GM12878 (cell line): ENCODE results near the gene ABCA7. TPM values are rescaled to one million over a fixed set of nuclear protein-coding genes. Genes with fewer than 3 reads are reported as not detected.

Experiments
- ATAC-seq: fragments of 200-7000 bp; cut with Tn5 transposase; 3 replicates; pipeline ENCODE4 v1.9.1; 2020; ENCODE audit warnings: mild to moderate bottlenecking, moderate library complexity
- BruUV-seq: library from RNA; stranded (reverse); fragments of 400-500 nt; replicated peaks from 2 replicates; lab custom pipeline; 2021; lab: Mats Ljungman, UMichigan
- CTCF ChIA-PET: fragments of 300-600 bp; sonication (Branson Sonifier 250); formaldehyde crosslinking; extraction: SDS; loops from one replicate; lab custom pipeline; 2021; ENCODE audit warnings: inconsistent platforms; lab: Yijun Ruan, JAX
- POLR2A ChIA-PET: fragments of 350-600 bp; formaldehyde crosslinking; extraction: SDS; loops from one replicate; lab custom pipeline; 2021; ENCODE audit warnings: inconsistent platforms; lab: Charles Lee
- RAD21 ChIA-PET: fragments of 300-600 bp; sonication (Branson Sonifier 250); formaldehyde crosslinking; loops from one replicate; lab custom pipeline; 2023; ENCODE audit warnings: antibody characterized with exemption; ENCODE audit not compliant: unreplicated experiment; lab: Charles Lee
- SMC1A ChIA-PET: fragments of 300-600 bp; sonication (Branson Sonifier 250); formaldehyde crosslinking; loops from one replicate; lab custom pipeline; 2023; ENCODE audit not compliant: unreplicated experiment, uncharacterized antibody; lab: Charles Lee
- DNase-seq: peaks from one replicate; pipeline ENCODE4 v3.0.0-alpha.2; 2011; ENCODE audit warnings: low read depth, low spot score
- FAIRE-seq: peaks from 3 replicates; lab custom pipeline; 2011; peaks lifted over from hg19 to GRCh38; lab: Jason Lieb, UNC
- H2AFZ ChIP-seq: 2 replicates; pipeline ENCODE4 v1.6.0; 2011; ENCODE audit warnings: low read depth, low read length, control low read depth; ENCODE audit not compliant: control insufficient read depth
- H3K27ac ChIP-seq: 2 replicates; pipeline ENCODE4 v1.5.1; 2011; ENCODE audit warnings: control low read depth; ENCODE audit not compliant: control insufficient read depth, insufficient read depth
- H3K27me3 ChIP-seq, 2 experiments: replicated peaks in 1 of 2; 2 replicates each; pipeline versions ENCODE4 v1.6.0 to v1.6.1; 2011; ENCODE audit warnings: low read length in 1 of 2; ENCODE audit not compliant: control insufficient read depth in 2 of 2, insufficient read depth in 2 of 2
- H3K36me3 ChIP-seq, 2 experiments: 2 replicates each; pipeline ENCODE4 v1.5.1; 2011; ENCODE audit warnings: low read length in 1 of 2; ENCODE audit not compliant: control insufficient read depth in 2 of 2, insufficient read depth in 2 of 2
- H3K4me1 ChIP-seq: 2 replicates; pipeline ENCODE4 v1.6.1; 2011; ENCODE audit warnings: mild to moderate bottlenecking, low read length, moderate library complexity, mixed read lengths; ENCODE audit not compliant: control insufficient read depth, insufficient read depth
- H3K4me2 ChIP-seq: 2 replicates; pipeline ENCODE4 v1.6.0; 2011; ENCODE audit warnings: control low read depth; ENCODE audit not compliant: control insufficient read depth, insufficient read depth
- H3K4me3 ChIP-seq: fragments of 200-600 bp; sonication (generic); 2 replicates; pipeline ENCODE4 v1.5.1; 2016
- H3K79me2 ChIP-seq: 2 replicates; pipeline ENCODE4 v1.6.0; 2011; ENCODE audit warnings: low read length; ENCODE audit not compliant: control insufficient read depth, insufficient read depth
- H3K9ac ChIP-seq: 2 replicates; pipeline ENCODE4 v1.8.0; 2011; ENCODE audit warnings: low read length, control low read depth, mixed read lengths; ENCODE audit not compliant: control insufficient read depth, insufficient read depth
- H3K9me3 ChIP-seq: replicated peaks from 3 replicates; pipeline ENCODE4 v1.5.1; 2011; ENCODE audit warnings: mild to moderate bottlenecking, low read length; ENCODE audit not compliant: control insufficient read depth, insufficient read depth
- H4K20me1 ChIP-seq: 2 replicates; pipeline ENCODE4 v1.6.0; 2011; ENCODE audit not compliant: control insufficient read depth, insufficient read depth
- BCL11A ChIP-seq: IDR thresholded peaks from 2 replicates; pipeline ENCODE4 v1.6.1; 2011; ENCODE audit warnings: low read depth, low read length
- CREB1 ChIP-seq: IDR thresholded peaks from 2 replicates; pipeline ENCODE4 v1.6.1; 2012; ENCODE audit warnings: low read depth, mild to moderate bottlenecking, inconsistent platforms
- E2F8 ChIP-seq: fragments of 450-650 bp; IDR thresholded peaks from 2 replicates; pipeline ENCODE4 v1.6.1; 2018; ENCODE audit warnings: mild to moderate bottlenecking, low read depth, moderate library complexity; ENCODE audit not compliant: partially characterized antibody
- EGR1 ChIP-seq, 2 experiments: IDR thresholded peaks; 1 replicate in 1 of 2; 2 replicates in 1 of 2; pipeline ENCODE4 v1.6.1; 2011 to 2012; ENCODE audit warnings: low read depth in 2 of 2, low read length in 2 of 2, borderline replicate concordance in 1 of 2, mild to moderate bottlenecking in 1 of 2, moderate library complexity in 1 of 2
- MAX ChIP-seq: IDR thresholded peaks from 2 replicates; pipeline ENCODE4 v1.6.1; 2012; ENCODE audit warnings: low read depth, low read length, improper control_type of control experiment
- MEF2B ChIP-seq: fragments of 450-650 bp; IDR thresholded peaks from 2 replicates; pipeline ENCODE4 v1.6.1; 2018; ENCODE audit warnings: mild to moderate bottlenecking, moderate library complexity; ENCODE audit not compliant: partially characterized antibody, poor library complexity, severe bottlenecking
- MXI1 ChIP-seq: fragments of 150-350 bp; IDR thresholded peaks from 2 replicates; pipeline ENCODE4 v1.6.1; 2011; ENCODE audit warnings: low read depth, mild to moderate bottlenecking, inconsistent platforms, low read length, improper control_type of control experiment
- NBN ChIP-seq: fragments of 450-650 bp; IDR thresholded peaks from 2 replicates; pipeline ENCODE4 v1.6.1; 2016
- SMARCA5 ChIP-seq: fragments of 450-650 bp; IDR thresholded peaks from 2 replicates; pipeline ENCODE4 v1.6.1; 2017; ENCODE audit warnings: mild to moderate bottlenecking
- SRF ChIP-seq, 2 experiments: IDR thresholded peaks; 2 replicates each; pipeline ENCODE4 v1.6.1; 2011; ENCODE audit warnings: low read depth in 2 of 2, low read length in 2 of 2, mild to moderate bottlenecking in 1 of 2, moderate library complexity in 1 of 2
- TCF12 ChIP-seq: IDR thresholded peaks from 2 replicates; pipeline ENCODE4 v1.6.1; 2011; ENCODE audit warnings: low read depth, mild to moderate bottlenecking, low read length
- YBX1 ChIP-seq: fragments of 450-650 bp; IDR thresholded peaks from 2 replicates; pipeline ENCODE4 v1.6.1; 2016; ENCODE audit warnings: antibody characterized with exemption
- ZNF622 ChIP-seq: fragments of 450-650 bp; IDR thresholded peaks from 2 replicates; pipeline ENCODE4 v1.6.1; 2017; ENCODE audit warnings: mild to moderate bottlenecking, inconsistent platforms
- WGBS: methylation state at CpG from one replicate; pipeline ENCODE4 v1.1.6; 2016; ENCODE audit warnings: low lambda C conversion rate; ENCODE audit not compliant: insufficient replicate concordance, insufficient coverage; ENCODE audit errors: missing lambda C conversion rate; 5-methylcytosine and 5-hydroxymethylcytosine counted together
- in situ Hi-C: fragments of 300-500 bp; cut with MboI; formaldehyde crosslinking; loops from 9 replicates; pipeline ENCODE4 v1.14.3; 2018; ENCODE audit warnings: mixed read lengths
- intact Hi-C: fragments of 100-400 bp; cut with micrococcal nuclease; formaldehyde crosslinking; loops from one replicate; pipeline ENCODE4 v1.14.2; 2022; ENCODE audit not compliant: unreplicated experiment
- polyA plus RNA-seq, 11 experiments: library from polyadenylated mRNA; depleted of rRNA in 4 of 11; unstranded in 6 of 11; stranded (reverse) in 5 of 11; fragments of >200 nt; fragmentation: Nextera tagmentation in 4 of 11; fragmentation: Illumina TruSeq in 1 of 11; extraction: Ambion mirVana in 4 of 11; extraction: Trizol in 1 of 11; gene quantifications; 1 replicate in 1 of 11; 2 replicates in 10 of 11; pipeline versions ENCODE4 v1.2.1 to v1.2.3, GENCODE V29; 2011 to 2016; ENCODE audit warnings: inconsistent platforms in 2 of 11, missing spikeins in 2 of 11, low read depth in 1 of 11
- total RNA-seq, 4 experiments: library from RNA; depleted of rRNA in 3 of 4; stranded (reverse); fragments of >200 nt in 3 of 4; fragmentation: Illumina TruSeq in 1 of 4; extraction: Trizol in 1 of 4; gene quantifications; 2 replicates each; pipeline versions ENCODE4 v1.2.1 to v1.2.3, GENCODE V29; 2013 to 2021
- TF ChIP-seq, protein P1 (sequence below): IDR thresholded peaks from 2 replicates; pipeline ENCODE4 v1.6.1; 2011; ENCODE audit warnings: low read depth, low read length, improper control_type of control experiment, borderline replicate concordance
- TF ChIP-seq, protein P2 (sequence below): IDR thresholded peaks from 2 replicates; pipeline ENCODE4 v1.6.1; 2011; ENCODE audit warnings: borderline replicate concordance, low read depth, mild to moderate bottlenecking, moderate library complexity, low read length; ENCODE audit not compliant: insufficient read depth, poor library complexity, severe bottlenecking
- TF ChIP-seq, protein P3 (sequence below): fragments of 450-650 bp; IDR thresholded peaks from 2 replicates; pipeline ENCODE4 v1.6.1; 2016; ENCODE audit warnings: mild to moderate bottlenecking

The ABCA7 gene
- total and polyA plus RNA-seq, 10 of the 15 experiments (the other 5 are each of a cell fraction or from before 2014, with no cell fraction given) = 1.0 to 49.5 (median 14.8) TPM

DNA sequence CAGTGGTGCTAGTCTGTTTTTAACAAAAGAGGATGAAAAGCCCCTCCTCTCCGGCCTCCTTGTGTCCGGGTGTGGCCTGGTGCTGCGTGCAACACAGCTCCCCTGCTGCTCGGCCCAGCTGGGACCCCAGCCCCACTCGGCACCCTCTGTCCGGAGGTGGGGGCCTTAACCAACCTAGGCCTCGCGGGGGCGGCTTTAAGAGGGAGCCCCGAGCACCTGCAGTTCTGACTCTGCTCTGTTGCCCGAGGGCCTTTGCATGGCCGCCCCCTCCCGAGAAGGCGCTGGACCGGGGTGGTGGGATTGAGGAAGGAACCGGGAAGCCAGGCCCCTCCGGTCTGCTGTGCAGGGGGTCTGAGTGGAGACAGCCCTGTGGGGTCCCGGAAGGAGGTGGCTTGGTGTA is 45.4 kb upstream of the ABCA7 start:
- no TSS peak for BruUV-seq
- no peak overlapping the region for H2AFZ ChIP-seq
- no peak overlapping the region for H3K27ac ChIP-seq
- no peaks in the 10 kb centered on the region for H3K27me3 ChIP-seq
- ATAC-seq (no peak), DNase-seq (no peak), FAIRE-seq (no peak)
- POLR2A ChIA-PET = no interaction called here
- SMC1A ChIA-PET = no interaction called here
- intact Hi-C loops = no loop called here
- H3K9ac ChIP-seq = no peak overlapping the region
- in situ Hi-C loops = no loop called here
- H4K20me1 ChIP-seq = no peaks in the 10 kb centered on the region
- H3K4me3 ChIP-seq = no peak overlapping the region
- H3K4me1 ChIP-seq = no peaks in the 10 kb centered on the region; the same call in 1 of the 2 replicates
- WGBS = 93% methylated on average over 18 of the region's 18 CpGs
- no peaks in the 10 kb centered on the region for H3K9me3 ChIP-seq
- H3K4me2 ChIP-seq = no peak overlapping the region
- peaks cover 4 to 12% of the 10 kb centered on the region in 2 experiments; a peak in 3 of 4 replicates for H3K36me3 ChIP-seq
- no peaks in the 10 kb centered on the region for H3K79me2 ChIP-seq
- CTCF ChIA-PET = no interaction called here
- RAD21 ChIA-PET = no interaction called here
- no peak for TF ChIP-seq SMARCA5
- TF ChIP-seq, protein P1, sequence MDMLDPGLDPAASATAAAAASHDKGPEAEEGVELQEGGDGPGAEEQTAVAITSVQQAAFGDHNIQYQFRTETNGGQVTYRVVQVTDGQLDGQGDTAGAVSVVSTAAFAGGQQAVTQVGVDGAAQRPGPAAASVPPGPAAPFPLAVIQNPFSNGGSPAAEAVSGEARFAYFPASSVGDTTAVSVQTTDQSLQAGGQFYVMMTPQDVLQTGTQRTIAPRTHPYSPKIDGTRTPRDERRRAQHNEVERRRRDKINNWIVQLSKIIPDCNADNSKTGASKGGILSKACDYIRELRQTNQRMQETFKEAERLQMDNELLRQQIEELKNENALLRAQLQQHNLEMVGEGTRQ = no peak
- TF ChIP-seq YBX1 = no peak
- TF ChIP-seq MAX = no peak
- no peak for TF ChIP-seq CREB1
- TF ChIP-seq E2F8 = no peak
- TF ChIP-seq, protein P2, sequence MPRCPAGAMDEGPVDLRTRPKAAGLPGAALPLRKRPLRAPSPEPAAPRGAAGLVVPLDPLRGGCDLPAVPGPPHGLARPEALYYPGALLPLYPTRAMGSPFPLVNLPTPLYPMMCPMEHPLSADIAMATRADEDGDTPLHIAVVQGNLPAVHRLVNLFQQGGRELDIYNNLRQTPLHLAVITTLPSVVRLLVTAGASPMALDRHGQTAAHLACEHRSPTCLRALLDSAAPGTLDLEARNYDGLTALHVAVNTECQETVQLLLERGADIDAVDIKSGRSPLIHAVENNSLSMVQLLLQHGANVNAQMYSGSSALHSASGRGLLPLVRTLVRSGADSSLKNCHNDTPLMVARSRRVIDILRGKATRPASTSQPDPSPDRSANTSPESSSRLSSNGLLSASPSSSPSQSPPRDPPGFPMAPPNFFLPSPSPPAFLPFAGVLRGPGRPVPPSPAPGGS = no peak
- no peak for TF ChIP-seq NBN
- TF ChIP-seq EGR1 (IDR thresholded peaks at IDR 0.05; ENCODE audit: borderline replicate concordance in 1 of 2, low read depth in 2 of 2, low read length in 2 of 2) = no peak
- TF ChIP-seq MXI1 = no peak
- no peak for TF ChIP-seq BCL11A
- no peak for TF ChIP-seq TCF12
- TF ChIP-seq ZNF622 = no peak
- TF ChIP-seq MEF2B = no peak
- no peak for TF ChIP-seq SRF (IDR thresholded peaks at IDR 0.05; ENCODE audit: low read depth in 2 of 2, low read length in 2 of 2)
- TF ChIP-seq, protein P3, sequence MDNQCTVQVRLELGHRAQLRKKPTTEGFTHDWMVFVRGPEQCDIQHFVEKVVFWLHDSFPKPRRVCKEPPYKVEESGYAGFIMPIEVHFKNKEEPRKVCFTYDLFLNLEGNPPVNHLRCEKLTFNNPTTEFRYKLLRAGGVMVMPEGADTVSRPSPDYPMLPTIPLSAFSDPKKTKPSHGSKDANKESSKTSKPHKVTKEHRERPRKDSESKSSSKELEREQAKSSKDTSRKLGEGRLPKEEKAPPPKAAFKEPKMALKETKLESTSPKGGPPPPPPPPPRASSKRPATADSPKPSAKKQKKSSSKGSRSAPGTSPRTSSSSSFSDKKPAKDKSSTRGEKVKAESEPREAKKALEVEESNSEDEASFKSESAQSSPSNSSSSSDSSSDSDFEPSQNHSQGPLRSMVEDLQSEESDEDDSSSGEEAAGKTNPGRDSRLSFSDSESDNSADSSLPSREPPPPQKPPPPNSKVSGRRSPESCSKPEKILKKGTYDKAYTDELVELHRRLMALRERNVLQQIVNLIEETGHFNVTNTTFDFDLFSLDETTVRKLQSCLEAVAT = no peak
